ENCODE measurements around the gene INPP5A.
"Not testable (repeated sequence)": the region's sequence is repeated elsewhere in the genome, so short reads cannot be mapped to it uniquely, and the experiment has no call there.

The INPP5A gene

DNA sequence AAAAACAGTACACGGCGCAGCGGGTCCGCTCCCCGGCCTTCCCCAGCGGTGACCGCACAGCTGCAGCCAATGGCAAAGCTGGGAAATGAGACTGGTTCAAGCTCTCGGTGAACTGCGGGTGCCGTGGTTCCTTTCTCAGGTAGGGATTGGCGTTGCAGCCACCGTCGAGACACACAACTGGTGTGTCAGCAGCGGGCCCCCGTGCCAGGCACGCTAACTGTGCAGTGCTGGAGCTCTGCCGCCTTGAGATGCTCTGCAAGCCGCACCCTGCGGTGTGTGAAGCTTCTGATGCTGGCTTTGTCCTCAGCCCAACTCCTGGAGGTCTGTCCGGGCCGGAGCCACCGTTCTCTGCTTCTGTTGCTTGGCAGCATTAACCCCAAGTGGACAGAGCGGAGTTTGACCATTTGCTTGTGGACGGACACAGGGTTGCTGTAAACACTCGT is 269.0 kb downstream of the INPP5A start:
- Histone ChIP-seq H3K4me3 (no peak overlapping the region), H3K27ac (no peak overlapping the region)

DNA sequence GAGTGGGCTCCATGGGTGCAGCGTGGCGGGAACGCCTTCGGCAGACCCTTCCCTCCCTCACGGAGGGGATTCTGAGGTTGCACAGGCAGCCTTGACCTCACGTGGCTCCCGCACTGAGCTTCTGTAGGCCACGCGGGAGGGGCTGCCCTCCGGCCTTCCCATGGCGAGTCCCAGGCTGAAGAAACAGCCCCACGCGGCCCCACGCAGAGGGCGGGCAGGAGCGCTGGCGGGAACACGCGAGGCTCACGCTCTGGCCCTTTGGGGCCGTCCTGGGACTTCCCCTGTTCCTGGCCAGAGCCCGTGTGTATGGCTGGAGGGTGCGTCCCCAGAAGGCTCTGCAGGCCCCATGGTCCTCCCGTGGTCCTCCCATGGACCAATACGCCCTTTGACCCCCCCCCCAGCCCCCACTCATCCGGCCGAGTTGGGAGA is 270.0 kb downstream of the INPP5A start:
- Histone ChIP-seq H3K4me3 (no peak overlapping the region), H3K27ac (no peak overlapping the region)

DNA sequence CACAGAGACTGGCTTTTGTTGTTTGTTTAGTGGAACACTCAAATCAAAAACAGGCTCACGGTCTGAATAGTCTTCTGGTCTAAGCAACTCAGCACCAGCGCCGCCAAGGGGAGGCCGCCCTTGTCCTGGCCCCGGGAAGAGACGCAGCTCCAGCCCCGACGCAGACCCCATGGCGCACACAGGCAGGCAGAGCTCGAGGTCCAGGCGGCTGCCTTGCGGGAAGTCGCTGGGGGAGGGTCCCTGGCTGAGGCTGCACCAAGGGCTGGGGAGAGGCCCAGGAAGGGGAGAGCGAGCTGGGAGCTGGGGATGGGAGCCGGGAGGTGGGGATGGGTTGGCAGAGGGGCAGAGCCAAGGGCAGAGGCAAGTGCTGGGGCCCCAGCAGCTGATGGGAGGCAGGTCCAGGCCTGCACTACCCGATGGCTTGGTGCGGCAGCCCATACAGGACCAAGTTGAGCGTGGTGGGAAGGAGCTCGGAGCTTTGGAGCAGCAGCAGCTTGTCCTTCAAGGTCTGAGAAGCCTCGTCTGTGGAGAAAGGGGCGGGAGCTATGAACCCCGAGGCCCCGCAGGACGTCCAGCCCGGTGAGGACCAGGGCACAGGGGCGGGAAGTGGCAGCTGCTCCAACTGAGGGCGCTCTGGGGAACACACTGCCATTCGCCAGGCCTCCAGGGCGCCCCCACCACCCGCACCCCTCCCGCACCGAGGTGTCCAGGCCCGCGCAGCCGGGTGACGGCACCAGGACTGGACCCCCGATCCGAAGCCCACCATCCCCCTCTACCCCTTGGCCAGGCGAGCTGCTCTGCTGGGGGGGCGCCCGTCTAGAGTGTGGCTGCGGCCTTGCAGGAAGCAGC is 271.0 kb downstream of the INPP5A start:
- H3K27ac ChIP-seq = no peak overlapping the region
- no peak overlapping the region for H3K4me3 ChIP-seq

DNA sequence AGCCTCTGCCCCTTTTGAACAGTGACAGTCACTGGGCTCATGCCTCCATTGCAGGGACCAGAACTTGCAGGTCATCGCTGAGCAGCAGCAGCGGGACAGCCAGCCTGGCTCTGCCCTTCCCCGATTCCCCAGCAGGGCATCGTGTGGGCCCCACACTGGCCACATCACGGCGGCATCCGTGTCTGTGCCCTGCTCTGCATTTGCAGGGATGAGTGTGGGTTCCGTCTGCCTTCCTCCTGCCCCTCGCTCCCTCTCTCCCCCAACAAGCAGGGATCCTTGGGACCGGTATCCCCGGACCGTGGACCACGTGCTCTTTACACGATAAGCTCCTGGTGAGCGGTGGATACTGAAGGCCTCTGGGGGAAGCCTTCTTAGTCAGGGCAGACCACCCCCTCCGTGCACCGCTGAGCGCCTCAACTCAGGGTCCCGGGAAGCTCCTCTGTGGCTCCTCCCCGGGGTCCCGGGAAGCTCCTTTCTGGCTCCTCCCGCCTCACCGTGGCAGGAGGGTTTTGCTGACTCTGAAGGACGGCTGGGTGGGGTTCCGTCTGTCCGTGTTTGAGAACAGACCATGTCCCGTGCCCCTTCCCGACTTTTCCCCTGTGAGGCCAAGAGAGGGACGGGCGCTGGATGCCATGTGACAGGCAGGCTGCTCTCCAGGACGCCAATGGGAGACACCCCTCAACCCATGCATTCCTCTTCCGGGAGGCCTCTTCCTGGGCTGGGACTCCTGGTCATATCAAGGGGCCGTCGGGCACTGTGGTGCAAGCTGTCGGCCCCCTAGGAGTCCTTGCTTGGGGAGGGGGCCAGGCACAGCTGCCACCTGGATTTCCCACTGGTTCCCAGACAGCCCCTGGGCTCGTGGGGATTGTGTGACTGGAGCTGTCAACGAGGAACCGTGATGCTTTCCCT is 271.9 kb downstream of the INPP5A start:
- Histone ChIP-seq H3K27ac (no peak overlapping the region), H3K4me3 (no peak overlapping the region)

DNA sequence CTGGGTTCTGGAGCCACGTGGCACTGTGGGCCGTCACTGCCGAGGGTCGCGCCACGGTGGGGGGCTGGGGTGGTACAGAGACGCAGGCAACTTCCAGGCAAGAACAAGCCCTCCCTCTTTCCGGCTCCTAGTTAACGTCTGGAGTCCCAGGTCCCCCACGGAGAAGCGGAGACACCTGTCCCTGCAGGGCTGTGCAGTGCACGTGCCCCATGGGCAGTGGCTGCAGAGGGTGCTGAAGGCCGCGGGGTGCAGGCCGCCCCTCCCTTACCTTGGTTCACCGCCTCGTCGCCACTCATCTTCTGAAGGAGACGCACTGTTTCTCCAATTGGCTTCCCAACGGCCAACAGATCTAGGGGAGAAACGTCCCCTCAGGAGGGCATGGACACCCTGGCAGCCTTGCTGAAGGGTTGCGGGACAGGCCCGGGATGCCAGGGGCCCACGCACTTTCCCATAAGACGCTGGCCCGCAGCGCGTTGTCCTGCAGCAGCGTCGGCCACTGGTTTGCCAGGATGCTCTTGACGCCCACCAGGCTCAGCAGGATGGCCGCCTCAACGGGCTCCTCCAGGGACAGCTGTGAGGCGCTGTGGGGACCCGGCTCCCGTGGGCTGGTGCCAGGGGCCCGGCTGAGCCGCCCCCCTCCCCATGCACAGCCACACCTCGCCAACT is 272.7 kb downstream of the INPP5A start:
- Histone ChIP-seq H3K27ac (no peak overlapping the region), H3K4me3 (no peak overlapping the region)

DNA sequence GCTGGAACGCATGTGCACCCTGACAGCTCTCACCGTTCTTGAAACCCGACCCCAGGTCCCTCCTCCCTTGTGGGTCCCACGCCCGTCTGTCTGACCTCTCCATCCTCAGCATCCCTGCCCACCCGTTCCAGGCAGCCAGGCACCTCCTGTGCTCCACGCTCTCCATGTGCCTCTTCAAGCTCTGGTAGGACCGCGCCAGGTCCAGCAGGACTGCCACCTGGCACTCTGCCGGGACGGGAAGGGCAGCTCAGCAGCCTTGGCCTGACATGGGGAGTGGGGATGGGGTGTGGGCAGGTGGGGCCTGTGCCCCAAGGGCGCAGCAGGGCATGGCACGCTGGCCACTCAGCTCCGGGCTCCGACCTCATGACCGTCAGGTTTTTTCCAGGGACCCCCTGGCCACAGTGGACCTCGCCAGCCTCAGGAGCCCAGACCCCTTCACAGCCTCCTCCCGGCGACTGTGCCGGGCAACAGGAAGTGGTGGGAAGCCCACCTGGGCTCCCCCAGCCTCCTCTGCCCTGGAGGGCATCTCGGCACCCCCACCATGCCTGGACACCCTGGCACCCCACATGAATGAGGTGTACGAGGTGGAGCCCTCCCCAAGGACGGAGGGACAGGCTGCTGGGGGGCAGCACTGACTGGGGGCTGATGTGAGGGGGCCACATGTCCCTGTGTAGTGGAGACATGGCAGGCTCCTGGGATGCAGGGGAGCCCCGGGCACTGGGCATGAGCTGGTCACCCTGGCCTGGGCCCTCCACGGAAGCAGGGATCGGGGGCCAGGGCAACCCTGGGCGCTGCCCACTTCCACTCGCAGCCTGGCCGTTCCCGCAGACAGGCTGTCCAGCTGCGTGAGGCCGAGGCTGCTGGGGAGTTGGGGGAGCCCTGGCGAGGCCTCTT is 273.5 kb downstream of the INPP5A start:
- Histone ChIP-seq H3K27ac (no peak overlapping the region), H3K4me3 (no peak overlapping the region)

DNA sequence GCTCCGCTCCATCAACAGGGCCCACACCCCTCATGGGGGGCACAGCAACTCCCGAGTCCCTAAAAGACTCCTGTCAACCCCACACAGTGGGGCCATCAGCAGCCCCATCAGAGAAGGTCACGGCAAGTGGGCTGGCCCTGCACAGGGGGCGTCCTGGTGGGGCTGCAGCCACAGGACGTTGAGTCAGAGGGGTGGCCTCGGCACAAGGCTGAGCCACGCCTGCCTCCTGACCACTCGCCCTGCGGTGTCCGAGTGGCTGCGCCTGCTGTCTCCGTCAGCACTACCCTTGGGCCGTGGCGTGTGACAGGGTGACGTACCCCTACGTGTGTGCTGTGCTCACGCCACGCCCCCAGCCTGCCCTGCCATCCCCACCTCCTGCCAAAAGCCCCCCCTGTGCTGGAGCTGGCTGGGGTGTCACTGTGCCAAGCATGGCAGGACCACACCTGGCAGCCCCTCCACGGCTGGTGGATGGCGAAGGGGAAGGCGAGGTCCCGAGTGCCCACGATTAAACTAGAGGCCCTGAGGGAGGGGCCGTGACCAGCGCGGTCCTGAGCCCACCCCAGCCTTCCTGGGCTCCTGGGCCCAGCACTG is 274.4 kb downstream of the INPP5A start:
- Histone ChIP-seq H3K27ac (no peak overlapping the region), H3K4me3 (no peak overlapping the region)

DNA sequence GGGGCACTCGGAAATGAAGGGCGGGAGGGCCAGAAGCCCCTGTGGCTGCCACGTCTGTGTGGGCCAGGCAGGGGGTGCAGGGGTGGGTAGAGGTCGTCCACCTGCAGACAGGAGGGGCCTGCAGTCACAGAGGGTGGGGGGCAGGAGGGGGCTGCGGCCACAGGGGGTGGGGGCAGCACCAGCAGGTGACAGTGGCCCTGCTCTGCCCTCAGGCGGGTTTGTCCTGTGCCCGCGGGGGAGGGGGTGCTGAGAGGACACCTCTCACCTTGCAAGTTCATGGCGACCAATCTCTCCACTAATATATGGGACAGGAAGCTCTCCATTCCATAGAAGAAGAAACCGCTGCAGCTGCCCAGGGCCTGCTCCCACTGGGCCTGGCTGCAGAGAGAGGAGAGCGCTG is 274.9 kb downstream of the INPP5A start:
- Histone ChIP-seq H3K4me3 (no peak overlapping the region), H3K27ac (no peak overlapping the region)

DNA sequence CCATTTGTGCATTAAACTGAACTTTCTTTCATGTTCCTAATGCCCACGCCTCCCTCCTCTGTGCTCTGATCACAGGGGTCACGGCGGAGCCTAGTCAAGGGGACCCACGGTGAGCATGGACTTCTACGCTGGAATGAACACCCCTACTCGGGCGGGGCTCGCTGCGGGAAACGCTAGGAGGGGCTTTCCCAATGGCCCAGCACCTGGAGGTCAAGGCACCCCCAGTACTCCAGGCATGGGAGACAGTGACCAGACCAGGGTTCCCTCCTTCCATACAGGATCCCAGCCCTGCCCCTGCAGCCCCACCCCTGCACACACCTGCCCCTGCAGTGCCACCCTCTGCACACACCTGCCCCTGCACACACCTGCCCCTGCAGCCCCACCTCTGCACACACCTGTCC is 275.4 kb downstream of the INPP5A start:
- no peak overlapping the region for H3K27ac ChIP-seq
- no peak overlapping the region for H3K4me3 ChIP-seq

DNA sequence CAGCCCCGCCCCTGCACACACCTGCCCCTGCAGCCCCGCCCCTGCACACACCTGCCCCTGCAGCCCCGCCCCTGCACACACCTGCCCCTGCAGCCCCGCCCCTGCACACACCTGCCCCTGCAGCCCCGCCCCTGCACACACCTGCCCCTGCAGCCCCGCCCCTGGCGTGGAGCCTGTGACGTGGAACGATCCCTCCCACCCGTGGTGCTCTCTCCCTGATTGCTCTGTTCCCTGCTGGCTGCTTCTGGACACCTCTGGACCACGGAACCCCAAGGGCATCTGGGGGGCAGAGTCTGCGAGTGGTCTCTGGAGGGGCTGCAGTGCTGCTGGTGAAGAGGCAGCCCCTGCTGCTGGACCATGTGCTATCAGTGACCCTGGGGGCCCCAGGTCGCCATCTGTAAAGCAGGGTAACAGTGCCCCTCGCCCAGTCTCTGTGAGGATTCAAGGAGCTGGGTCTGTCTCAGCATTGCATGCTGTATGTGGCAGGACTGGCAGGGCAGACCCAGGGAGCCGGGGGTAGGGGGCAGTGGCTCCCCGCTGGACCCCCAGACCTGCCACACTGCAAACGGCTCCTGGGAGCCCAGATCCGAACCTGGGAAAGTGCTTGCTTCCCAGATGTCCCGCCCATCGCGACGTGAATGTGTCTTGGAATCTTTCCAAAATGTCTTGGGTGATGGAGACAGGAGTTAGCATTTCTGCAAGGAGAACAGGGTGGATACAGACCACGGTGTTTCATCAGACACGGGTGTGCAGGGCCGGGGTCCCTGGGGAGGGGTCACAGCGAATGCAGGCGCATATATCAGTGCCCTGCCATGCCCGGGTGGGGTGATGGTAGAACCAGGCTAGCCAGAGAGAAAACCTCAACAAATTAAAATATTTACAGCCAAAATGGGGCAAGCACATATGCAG is 276.2 kb downstream of the INPP5A start:
- no peak overlapping the region for H3K4me3 ChIP-seq
- no peak overlapping the region for H3K27ac ChIP-seq

DNA sequence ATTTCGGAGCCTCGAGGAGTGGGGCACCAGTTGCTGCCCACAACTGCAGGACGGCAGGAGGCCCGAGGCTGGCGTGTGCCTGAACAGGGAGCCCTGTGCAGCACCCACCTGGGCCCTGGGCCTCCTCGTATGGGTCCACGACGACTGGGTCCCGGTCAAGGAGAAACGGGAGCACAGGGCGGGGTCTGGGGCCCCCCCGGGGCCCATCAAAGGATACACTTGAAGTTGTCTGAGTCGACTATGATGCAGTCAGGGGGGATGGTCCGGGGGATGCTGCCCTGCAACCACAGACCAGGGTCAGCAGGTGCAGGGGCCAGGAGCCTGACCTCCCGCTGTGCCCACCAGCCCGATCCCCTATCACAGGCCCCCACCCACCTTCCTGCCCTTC is 276.9 kb downstream of the INPP5A start:
- no peak overlapping the region for H3K27ac ChIP-seq
- no peak overlapping the region for H3K4me3 ChIP-seq

DNA sequence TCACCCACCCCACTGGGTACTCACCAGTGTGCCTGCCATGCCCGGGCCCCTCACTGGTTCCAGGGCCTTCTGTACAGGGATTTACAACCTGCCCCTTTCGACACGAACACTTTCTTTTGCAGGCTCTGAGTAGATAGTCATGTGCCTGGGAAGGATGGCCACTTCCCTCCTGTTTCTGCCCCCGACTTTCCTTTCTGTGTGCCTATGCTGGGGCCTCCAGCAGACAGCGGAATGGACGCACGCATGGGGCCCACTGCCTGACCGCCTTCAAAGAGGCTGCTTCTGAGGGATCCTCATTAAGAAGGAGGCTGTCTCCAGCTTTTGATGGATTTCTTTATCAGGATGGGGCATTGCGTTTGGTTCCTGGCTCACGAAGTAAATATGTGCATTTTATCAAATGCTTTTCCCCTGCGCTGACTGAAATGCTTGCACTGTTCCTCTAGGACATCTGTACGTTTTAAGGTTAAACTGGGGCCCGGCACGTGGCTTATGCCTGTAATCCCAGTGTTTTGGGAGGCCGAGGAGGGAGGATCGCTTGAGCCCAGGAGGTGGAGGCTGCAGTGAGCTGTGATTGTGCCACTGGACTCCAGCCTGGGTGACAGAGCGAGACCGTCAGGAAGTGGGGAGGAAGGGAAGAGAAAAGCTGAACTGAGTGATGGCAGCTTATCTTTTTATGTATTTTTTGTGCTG is 277.7 kb downstream of the INPP5A start:
- Histone ChIP-seq H3K27ac (no peak overlapping the region), H3K4me3 (no peak overlapping the region)

DNA sequence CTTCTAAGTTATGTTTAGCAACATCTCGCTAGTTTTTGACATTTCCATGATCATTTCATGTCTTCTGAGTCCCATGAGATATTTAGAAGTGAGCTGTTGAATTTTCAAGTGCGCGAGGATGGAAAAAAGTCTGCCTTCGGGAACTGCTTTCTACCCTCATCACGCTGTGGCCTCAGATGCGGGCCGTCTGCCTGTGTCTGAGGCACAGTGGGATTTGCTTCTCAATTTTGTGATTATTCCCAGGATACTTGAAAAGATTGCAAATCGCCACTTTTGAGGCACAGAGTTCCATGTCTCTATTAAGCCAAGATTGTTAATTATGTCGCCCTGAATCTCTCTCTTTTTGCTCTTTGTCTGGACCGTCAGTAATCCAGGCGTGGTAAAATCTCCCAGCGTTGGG is 279.1 kb downstream of the INPP5A start:
- Histone ChIP-seq H3K4me3 (no peak overlapping the region), H3K27ac (no peak overlapping the region)

DNA sequence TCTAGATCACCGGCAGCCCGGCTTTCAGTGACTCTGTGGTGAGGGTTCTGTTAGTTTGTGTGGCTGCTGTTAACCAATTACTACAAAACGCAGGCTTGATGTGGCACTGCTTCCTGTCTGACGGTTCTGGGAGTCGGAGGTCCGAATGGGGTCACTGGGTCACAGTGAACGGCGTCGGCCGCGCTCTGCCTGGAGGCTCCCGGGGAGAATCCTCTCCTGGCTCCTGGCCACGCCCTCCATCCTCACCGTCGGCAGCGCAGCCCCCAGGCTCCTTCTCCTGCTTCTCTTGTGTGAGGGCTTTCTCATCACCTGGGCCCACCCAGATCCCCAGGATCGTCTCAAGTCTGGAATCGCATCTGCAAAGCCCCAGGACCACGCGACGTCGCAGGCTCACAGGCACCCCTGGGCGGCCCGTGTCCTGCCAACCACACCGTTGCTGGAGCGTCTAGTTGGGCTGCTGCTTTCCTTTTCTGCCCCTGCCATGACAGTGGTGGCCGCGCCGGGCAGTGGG is 280.2 kb downstream of the INPP5A start:
- H3K4me3 ChIP-seq = no peak overlapping the region
- no peak overlapping the region for H3K27ac ChIP-seq

DNA sequence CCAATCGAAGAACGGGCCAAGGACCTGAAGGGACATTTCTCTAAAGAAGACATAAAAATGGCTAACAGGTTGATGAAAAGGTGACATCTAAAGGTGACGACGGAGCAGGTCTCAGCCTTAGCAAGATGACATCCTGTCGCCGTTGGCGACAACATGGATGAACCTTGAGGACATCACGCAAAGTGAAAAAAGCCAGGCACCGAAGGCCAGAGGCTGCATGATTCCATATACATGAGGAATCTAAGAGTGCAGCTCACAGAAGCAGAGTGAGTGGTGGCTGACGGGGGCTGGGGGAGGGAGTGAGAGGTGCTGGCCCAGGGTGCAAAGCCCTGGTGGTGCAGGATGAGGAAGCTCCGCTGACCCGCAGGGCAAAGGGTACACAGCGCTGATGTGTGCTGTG is 282.5 kb downstream of the INPP5A start:
- Histone ChIP-seq H3K27ac (no peak overlapping the region), H3K4me3 (no peak overlapping the region)

DNA sequence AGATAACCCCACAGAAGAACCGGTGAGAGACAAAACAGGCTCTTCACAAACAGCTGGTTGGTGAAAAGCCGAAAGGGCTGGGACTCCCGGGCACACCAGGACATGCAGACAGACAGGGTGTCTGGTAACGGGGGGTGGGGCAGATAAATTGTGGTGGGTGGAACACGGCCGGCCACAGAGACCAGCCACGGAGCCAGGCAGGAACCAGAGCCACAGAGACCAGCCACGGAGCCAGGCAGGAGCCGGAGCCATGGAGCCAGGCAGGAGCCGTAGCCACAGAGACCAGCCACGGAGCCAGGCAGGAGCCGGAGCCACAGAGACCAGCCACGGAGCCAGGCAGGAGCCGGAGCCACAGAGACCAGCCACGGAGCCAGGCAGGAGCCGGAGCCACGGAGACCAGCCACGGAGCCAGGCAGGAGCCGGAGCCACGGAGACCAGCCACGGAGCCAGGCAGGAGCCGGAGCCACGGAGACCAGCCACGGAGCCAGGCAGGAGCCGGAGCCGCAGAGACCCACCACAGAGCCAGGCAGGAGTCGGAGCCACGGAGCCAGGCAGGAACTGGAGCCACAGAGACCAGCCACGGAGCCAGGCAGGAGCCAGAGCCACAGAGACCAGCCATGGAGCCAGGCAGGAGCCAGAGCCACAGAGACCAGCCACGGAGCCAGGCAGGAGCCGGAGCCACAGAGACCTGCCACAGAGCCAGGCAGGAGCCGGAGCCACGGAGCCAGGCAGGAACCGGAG is 288.4 kb downstream of the INPP5A start:
- not testable (repeated sequence) for H3K27ac ChIP-seq, H3K4me3 ChIP-seq

Measured in skin epidermis (tissue), 12 donors.